ENCODE data around the gene TUBGCP6. TPM values are rescaled to one million over a fixed set of nuclear protein-coding genes. Genes with fewer than 3 reads are reported as not detected.

TUBGCP6 gene
- total and polyA plus RNA-seq, 2 donors (not counting 3 experiments of a cell fraction or from before 2014, with no cell fraction given), result 33.1 to 45.3 TPM

DNA sequence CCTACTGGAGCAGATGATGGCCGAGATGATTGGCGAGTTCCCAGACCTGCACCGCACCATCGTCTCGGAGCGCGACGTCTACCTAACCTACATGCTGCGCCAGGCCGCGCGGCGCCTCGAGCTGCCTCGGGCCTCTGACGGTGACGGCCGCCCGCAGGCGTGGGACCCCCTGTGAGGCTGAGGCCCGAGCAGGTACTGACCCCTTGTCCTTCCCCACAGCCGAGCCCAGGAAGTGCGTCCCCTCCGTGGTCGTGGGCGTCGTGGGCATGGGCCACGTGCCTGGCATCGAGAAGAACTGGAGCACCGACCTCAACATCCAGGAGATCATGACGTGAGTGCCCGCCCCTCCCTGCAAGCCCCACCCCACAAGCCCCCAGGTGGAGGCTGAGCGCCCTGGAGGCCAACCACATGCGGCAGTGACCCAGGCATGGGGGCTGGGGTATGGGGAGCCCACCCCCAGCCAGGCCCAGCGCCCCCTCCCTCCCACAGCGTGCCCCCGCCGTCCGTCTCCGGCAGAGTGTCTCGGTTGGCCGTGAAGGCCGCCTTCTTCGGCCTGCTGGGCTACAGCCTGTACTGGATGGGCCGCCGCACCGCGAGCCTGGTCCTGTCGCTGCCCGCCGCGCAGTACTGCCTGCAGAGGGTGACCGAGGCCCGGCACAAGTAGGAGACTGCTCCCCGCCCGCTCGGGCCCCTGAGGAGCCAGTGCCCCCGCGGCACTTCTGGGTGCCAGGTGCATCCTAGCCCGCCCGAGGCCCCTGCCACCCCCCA, 46.8 kb downstream of the TUBGCP6 start:
- Histone ChIP-seq H3K9ac (replicated peaks; ENCODE audit: extremely low read depth, insufficient read depth, low read length) (no peak overlapping the region), H3K9me1 (replicated peaks; ENCODE audit: control insufficient read depth, extremely low read depth, insufficient read depth, low read length) (no peaks in the 10 kb centered on the region), H3K27me3 (ENCODE audit: control insufficient read depth in 2 of 2, insufficient read depth in 2 of 2, low read length in 2 of 2) (no peaks in the 10 kb centered on the region), H3K4me3 (replicated peaks in 1 of 3; ENCODE audit: insufficient read depth in 1 of 3, low read depth in 1 of 3, low read length in 3 of 3) (no peak overlapping the region), H3K9me3 (replicated peaks; ENCODE audit: control insufficient read depth, insufficient read depth, low read length) (no peaks in the 10 kb centered on the region), H3K36me3 (ENCODE audit: control insufficient read depth in 2 of 2, extremely low read depth in 1 of 2, insufficient read depth in 2 of 2, low read length in 2 of 2) (peaks cover 4 to 18% of the 10 kb centered on the region in 2 experiments), H3K4me1 (ENCODE audit: control insufficient read depth, extremely low read depth, insufficient read depth, low read length) (peaks cover 18% of the 10 kb centered on the region), H3K27ac (ENCODE audit: insufficient read depth, low read depth, low read length) (no peak overlapping the region), H2AFZ (ENCODE audit: low read depth, low read length) (no peak overlapping the region), H3K79me2 (ENCODE audit: control insufficient read depth, insufficient read depth, low read length) (peaks cover 26% of the 10 kb centered on the region), H4K20me1 (replicated peaks; ENCODE audit: control insufficient read depth, extremely low read depth, insufficient read depth, low read length) (no peaks in the 10 kb centered on the region), H3K4me2 (ENCODE audit: insufficient read depth, low read length) (no peak overlapping the region)
- no TSS peak for BruUV-seq (replicated peaks)
- intact Hi-C loops (cut with micrococcal nuclease), result no loop called here
- DNase-seq (ENCODE audit: low read depth, low spot score), result no peak
- ChIA-PET POLR2A (no interaction called here), CTCF (no interaction called here)
- TF ChIP-seq JUN (IDR thresholded peaks at IDR 0.05; ENCODE audit: borderline replicate concordance, insufficient read depth, insufficient read length, low read depth) (no peak), MAX (IDR thresholded peaks at IDR 0.05; ENCODE audit: insufficient read depth, insufficient read length) (no peak), FOS (IDR thresholded peaks at IDR 0.05; ENCODE audit: borderline replicate concordance, insufficient read depth, low read length) (no peak), POLR2A (IDR thresholded peaks at IDR 0.05; ENCODE audit: low read depth, low read length) (no peak), GATA2 (IDR thresholded peaks at IDR 0.05; ENCODE audit: insufficient read depth, insufficient read length, low read depth, low read length) (no peak), EZH2 (IDR thresholded peaks at IDR 0.05; ENCODE audit: borderline replicate concordance, low read depth, low read length, severe bottlenecking) (no peak), POLR2AphosphoS5 (IDR thresholded peaks at IDR 0.05; ENCODE audit: insufficient read depth, low read depth, low read length) (no peak)
- dilution Hi-C loops (cut with MboI; ENCODE audit: extremely low pct_ligation_motif_present, low sequenced_read_pairs), result no loop called here
- no peak for FAIRE-seq

All from endothelial cell of umbilical vein (primary cell).